Chondrocyte (in vitro differentiated cells): ENCODE measurements around the gene DLG4. TPM values are rescaled to one million over a fixed set of nuclear protein-coding genes. Genes with fewer than 3 reads are reported as not detected.

ENCODE experiments used
- DNase-seq: peaks from one replicate; pipeline ENCODE4 v3.0.0; 2021; ENCODE audit warnings: mixed read lengths, low spot score
- H3K27ac Mint-ChIP-seq: one replicate; pipeline ENCODE4 v1.8.0; 2021; ENCODE audit warnings: mild to moderate bottlenecking, moderate library complexity, mixed read lengths; ENCODE audit not compliant: unreplicated experiment
- H3K27me3 Mint-ChIP-seq: 2 replicates; pipeline ENCODE4 v1.8.0; 2021; ENCODE audit warnings: low read depth, mixed read lengths
- H3K36me3 Mint-ChIP-seq: 2 replicates; pipeline ENCODE4 v1.8.0; 2021; ENCODE audit warnings: low read depth, mixed read lengths
- H3K4me1 Mint-ChIP-seq: 2 replicates; pipeline ENCODE4 v1.8.0; 2021; ENCODE audit warnings: low read depth, mild to moderate bottlenecking, mixed read lengths
- H3K4me3 Mint-ChIP-seq: one replicate; pipeline ENCODE4 v1.8.0; 2021; ENCODE audit warnings: mild to moderate bottlenecking, moderate library complexity, mixed read lengths; ENCODE audit not compliant: unreplicated experiment
- H3K9me3 Mint-ChIP-seq: 2 replicates; pipeline ENCODE4 v1.8.0; 2021; ENCODE audit warnings: low read depth, mixed read lengths
- total RNA-seq: library from RNA; stranded (reverse); gene quantifications from 3 replicates; pipeline ENCODE4 v1.2.1, GENCODE V29; 2021
- TF ChIP-seq, protein P1 (sequence below): fragments of 200-600 bp; sonication (generic); IDR thresholded peaks from 2 replicates; pipeline ENCODE4 v1.5.0; 2021; ENCODE audit warnings: antibody characterized with exemption, mild to moderate bottlenecking, moderate library complexity

The DLG4 gene
- total RNA-seq, 1 donor from 2014 or later = 28.3 TPM

DNA sequence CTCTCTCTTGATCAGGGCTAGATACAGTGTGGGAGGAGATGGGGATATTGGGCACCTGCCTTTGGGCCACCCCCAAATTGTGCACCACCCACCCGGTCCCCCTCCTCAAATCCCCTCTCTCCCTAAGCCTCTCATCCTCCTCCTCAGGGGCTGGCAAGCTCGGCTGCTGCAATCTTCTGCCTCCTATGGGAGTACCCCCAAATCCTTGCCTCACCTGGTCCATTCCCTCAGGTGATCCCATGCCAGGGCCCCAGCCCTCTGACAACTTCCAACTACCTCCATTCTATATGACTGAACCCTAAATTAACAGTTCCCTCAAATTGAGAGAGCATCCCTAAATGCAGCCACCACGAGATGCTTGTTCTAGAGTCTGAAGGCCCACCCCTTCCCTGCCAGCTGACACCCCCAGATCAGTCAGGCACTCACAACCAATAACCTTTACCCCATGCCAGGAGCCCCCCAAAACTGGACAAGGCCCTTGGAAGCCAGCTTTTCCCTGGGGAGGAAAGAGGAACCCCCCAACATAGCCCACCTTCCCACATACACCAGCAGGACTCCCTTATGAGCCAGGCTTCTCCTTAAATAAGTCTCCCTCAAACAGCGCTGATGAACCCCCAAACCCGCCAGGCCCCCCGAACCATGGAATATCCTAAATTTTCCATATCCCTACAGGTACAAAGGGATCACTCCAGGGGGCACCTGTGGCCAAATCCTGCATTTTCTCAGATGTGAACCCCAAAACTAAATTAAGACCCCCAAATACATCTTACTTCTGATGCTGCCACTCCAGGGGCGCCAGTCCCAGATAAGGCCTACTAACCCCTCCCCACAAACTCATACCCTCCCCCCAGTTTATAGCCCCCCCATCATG lies 3.2 kb downstream of the DLG4 start:
- no peak for DNase-seq
- no peaks in the 10 kb centered on the region for H3K27me3 Mint-ChIP-seq
- peaks cover 74% of the 10 kb centered on the region for H3K4me1 Mint-ChIP-seq
- H3K4me3 Mint-ChIP-seq = peak overlapping the region; percentile 78
- peaks cover 1% of the 10 kb centered on the region for H3K36me3 Mint-ChIP-seq
- H3K27ac Mint-ChIP-seq = peak overlapping the region; percentile 97
- no peaks in the 10 kb centered on the region for H3K9me3 Mint-ChIP-seq
- TF ChIP-seq, protein P1, sequence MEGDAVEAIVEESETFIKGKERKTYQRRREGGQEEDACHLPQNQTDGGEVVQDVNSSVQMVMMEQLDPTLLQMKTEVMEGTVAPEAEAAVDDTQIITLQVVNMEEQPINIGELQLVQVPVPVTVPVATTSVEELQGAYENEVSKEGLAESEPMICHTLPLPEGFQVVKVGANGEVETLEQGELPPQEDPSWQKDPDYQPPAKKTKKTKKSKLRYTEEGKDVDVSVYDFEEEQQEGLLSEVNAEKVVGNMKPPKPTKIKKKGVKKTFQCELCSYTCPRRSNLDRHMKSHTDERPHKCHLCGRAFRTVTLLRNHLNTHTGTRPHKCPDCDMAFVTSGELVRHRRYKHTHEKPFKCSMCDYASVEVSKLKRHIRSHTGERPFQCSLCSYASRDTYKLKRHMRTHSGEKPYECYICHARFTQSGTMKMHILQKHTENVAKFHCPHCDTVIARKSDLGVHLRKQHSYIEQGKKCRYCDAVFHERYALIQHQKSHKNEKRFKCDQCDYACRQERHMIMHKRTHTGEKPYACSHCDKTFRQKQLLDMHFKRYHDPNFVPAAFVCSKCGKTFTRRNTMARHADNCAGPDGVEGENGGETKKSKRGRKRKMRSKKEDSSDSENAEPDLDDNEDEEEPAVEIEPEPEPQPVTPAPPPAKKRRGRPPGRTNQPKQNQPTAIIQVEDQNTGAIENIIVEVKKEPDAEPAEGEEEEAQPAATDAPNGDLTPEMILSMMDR = no peak

DNA sequence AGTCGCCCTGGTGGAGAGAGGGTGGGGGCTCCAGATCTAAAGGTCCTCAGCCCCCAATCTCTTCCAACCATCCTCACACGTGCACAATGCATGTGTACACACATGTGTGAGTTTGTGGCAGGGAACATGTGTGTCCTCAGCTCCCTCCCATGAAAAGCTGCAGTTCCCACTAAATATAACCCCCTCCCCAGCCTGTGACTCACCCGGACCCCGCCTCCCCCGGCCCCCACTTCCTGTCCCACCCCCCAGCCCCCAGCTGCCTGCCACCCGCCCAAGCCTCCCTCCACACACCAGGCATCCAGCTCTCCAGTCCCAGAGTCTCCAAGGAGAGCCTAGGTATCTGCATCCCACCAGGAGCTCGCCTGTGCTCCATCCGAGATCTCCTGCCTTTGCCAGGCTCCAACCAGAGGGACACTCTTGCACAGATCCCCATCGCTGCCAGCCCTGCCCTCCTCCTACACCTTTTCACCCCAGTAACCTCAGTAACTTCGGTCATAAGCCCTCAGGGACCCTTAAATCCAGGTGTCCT lies 3.9 kb downstream of the DLG4 start:
- no peak for DNase-seq
- Mint-ChIP-seq H3K36me3 (no peaks in the 10 kb centered on the region), H3K4me3 (peak overlapping the region; percentile 87), H3K27ac (peak overlapping the region; percentile 97), H3K4me1 (peaks cover 66% of the 10 kb centered on the region), H3K9me3 (no peaks in the 10 kb centered on the region), H3K27me3 (no peaks in the 10 kb centered on the region)
- TF ChIP-seq, protein P1 = no peak

DNA sequence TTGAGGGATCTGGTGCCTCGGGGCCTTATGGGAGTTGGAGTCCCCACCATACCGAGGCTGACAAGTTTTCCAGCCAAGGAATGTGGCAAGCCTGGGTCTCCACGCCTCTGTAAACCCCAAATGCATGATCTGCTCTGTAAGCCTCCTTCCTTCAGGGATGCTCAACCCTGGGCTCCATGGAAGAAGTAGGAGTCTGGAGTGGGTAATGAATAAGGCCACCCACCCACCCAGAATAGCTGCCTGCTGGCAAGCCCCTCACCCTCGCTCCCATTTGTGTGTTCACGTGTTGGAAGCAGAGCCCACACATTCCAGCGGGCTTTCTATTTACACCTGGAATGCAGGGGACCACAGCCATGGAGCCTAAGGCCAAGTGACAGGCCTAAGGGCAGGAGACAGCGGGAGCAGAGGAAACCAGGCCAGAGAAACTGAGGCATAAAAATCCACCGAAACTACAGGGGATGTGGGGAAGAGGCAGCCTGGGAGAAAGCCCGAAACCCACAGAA lies 4.4 kb downstream of the DLG4 start:
- H3K27me3 Mint-ChIP-seq = no peaks in the 10 kb centered on the region
- no peaks in the 10 kb centered on the region for H3K9me3 Mint-ChIP-seq
- no peak for DNase-seq
- peaks cover 61% of the 10 kb centered on the region for H3K4me1 Mint-ChIP-seq
- no peaks in the 10 kb centered on the region for H3K36me3 Mint-ChIP-seq
- TF ChIP-seq, protein P1 = peak; percentile 28
- peak overlapping the region; percentile 97 for H3K27ac Mint-ChIP-seq
- peak overlapping the region; percentile 87 for H3K4me3 Mint-ChIP-seq

DNA sequence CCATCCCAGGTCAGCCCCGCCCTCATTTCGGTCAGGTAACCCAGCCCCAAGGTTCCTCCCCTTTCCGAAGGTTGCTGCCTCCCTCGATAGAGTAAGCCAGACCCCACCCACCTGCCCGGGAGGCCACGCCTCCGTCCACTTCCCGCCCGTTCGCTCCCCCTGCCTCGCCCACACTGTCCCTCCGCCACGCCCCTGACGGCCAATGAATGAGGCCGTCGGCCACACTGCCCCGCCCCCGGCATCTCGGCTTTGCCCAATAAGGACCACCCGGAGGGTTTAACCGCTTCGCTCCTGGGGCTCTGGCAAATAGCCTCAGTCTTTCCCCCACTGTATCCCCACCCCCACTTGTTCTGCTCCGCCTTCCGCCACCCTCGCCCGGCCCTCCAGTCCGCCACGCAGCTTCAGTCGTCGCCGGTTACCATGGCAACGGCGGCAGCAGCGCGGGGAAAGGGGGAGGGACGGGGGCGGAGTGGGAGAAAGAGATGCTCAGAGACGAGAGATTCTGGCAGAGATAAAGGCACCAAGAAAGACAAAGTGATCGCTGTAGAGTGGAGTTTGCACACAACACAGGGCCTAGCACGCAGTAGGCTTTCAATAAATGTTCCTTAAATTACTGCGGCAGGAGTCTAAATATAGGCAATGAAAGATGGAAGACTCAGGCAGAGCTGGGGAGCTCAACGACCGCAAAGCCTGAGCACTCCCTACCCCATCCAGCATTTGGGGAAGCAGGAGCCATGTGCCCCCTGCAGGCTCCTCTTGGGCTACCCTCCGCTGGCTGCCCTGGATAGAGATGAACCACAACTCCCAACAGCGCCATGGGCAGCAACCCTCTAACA lies 5.1 kb downstream of the DLG4 start:
- DNase-seq = peak; percentile 99
- peak overlapping the region; percentile 87 for H3K4me3 Mint-ChIP-seq
- peak overlapping the region; percentile 97 for H3K27ac Mint-ChIP-seq
- H3K27me3 Mint-ChIP-seq = no peaks in the 10 kb centered on the region
- no peaks in the 10 kb centered on the region for H3K36me3 Mint-ChIP-seq
- TF ChIP-seq, protein P1 = peak; percentile 80
- peaks cover 60% of the 10 kb centered on the region for H3K4me1 Mint-ChIP-seq
- no peaks in the 10 kb centered on the region for H3K9me3 Mint-ChIP-seq

DNA sequence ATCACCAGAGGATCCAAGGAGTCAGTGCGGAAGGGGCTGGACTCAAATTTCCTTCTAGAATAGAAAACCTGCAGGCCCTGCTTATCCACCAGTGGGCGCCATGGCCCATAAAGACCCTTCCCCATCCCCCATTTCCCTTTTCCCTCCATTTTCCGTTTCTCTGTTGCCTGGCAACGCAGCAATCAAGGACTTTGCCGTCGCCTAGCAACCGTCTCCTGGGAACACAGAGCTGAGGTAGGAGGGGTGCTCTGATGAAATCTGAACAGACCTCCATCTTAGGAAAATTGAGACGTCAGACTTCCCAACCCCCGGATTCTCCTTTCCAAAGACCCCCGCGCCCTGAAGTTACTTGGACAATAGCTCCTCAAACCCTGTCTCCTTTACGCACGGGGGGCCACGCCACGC lies 5.7 kb downstream of the DLG4 start:
- peaks cover 53% of the 10 kb centered on the region for H3K4me1 Mint-ChIP-seq
- no peaks in the 10 kb centered on the region for H3K9me3 Mint-ChIP-seq
- DNase-seq = no peak
- peak overlapping the region; percentile 87 for H3K4me3 Mint-ChIP-seq
- H3K27me3 Mint-ChIP-seq = no peaks in the 10 kb centered on the region
- TF ChIP-seq, protein P1 = peak; percentile 72
- peak overlapping the region; percentile 97 for H3K27ac Mint-ChIP-seq
- H3K36me3 Mint-ChIP-seq = no peaks in the 10 kb centered on the region
